Stimulated activated CD4-positive, alpha-beta T cell treated with anti-CD3 and anti-CD28 coated beads, Interleukin-12 subunit alpha, Interleukin-12 subunit beta, amount 100 ng/mL, for 4 hours (primary cell): ENCODE data around the gene PI3.
"Not testable (repeated sequence)": the region's sequence is repeated elsewhere in the genome, so short reads cannot be mapped to it uniquely, and the experiment has no call there.

Source experiments
- DNase-seq: peaks from one replicate; pipeline ENCODE4 v3.0.0-alpha.2; 2020

Gene PI3

GRCh38 chr20:45174434-45175364, at the start of gene PI3:
PI3 (plus strand) TSS chr20:45174902; CDS start chr20:45174923, 21 bp downstream.
- DNase-seq, result no peak

DNA sequence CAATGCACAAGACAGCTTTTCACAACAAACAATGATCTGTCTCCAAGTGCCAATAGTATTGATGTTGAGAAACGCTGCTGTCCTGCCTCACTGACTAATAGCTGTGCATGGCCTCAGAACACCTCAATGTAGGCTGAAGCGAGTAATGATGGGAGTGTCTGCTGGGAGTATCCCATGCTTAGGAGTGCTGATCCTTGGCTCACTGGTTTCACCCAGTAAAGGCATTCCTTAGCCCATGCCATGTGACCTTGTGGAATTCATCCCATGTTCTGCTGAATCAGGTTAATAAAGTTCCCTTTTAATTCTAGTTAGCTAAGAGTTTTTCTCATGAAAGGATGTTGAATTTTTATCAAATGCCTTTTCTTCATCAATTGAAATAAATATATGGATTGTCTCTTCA, 46.6 kb upstream of the PI3 start:
- no peak for DNase-seq

GRCh38 chr20:45136911-45137310, 37.8 kb upstream of the PI3 start:
- DNase-seq, result no peak

GRCh38 chr20:45138561-45139300, 36.0 kb upstream of the PI3 start:
- DNase-seq, result peak; percentile 48

DNA sequence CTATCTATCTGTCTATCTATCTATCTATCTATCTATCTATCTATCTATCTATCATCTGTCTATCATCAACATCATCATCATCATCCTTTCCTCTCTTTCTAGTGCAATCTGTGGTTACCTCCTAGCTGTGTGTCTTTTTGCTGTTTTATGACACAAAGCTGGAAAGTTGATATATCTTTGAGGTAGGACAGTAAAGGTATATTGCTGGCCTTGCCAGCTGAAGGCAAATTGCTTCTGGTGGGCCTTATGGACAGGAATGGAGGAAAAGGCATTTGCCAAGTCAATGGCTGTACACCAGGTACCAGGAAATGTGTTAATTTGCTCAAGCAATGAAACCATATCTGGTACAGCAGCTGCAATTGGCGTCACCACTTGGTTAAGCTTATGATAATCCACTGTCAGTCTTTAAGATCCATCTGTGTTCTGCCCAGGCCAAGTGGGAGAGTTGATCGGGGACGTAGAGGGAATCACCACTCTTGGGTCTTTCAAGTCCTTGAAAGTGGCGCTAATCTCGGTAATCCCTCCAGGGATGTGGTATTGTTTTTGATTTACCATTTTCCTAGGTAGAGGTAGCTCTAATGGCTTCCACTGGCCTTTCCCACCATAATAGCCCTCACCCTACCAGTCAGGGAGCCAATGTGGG, 34.8 kb upstream of the PI3 start:
- not testable (repeated sequence) for DNase-seq

GRCh38 chr20:45140836-45141235, 33.9 kb upstream of the PI3 start:
- no peak for DNase-seq

GRCh38 chr20:45149062-45149461, 25.6 kb upstream of the PI3 start:
- no peak for DNase-seq

DNA sequence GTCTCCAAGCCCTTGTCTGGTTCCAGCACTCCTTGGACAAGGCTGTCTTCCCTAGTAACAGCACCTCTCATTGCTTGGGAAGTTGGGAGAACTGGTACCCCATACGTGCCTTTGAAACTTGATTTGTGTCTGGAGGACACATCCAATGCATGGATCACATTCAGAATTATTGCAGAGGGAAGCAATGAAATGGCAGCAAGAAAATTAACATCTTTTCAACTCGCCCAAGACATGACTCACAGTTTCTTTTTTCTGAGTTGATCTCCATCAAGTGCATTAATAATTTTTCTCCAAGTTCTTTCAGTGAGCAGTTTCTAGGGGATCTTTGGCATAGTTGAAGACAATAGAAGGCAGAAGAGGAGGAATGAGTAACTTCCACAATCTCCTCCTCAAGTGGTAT, 22.3 kb upstream of the PI3 start:
- DNase-seq, result no peak

DNA sequence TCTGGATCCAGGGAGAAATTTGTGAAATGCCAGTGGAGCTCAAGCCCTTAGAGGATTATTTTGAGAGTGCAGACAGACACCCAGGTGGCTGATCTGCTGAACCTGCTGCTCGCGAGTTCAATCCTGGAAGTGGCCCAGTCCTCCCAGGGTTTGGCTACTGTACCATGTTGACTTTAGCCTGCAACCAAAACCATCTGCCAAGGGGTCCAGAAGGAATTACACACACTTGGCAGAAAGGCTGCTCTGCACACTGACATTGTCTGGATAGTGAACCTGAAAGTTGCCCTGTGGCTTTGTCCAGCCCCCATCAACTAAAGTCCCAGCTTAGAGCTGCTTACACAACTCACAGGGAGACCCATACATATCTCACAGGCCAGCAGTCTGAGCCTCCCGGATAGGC, 21.6 kb upstream of the PI3 start:
- DNase-seq, result no peak

- DNase-seq, result no peak
Observed at GRCh38 chr20:45153752-45154151, 20.9 kb upstream of the PI3 start.

DNA sequence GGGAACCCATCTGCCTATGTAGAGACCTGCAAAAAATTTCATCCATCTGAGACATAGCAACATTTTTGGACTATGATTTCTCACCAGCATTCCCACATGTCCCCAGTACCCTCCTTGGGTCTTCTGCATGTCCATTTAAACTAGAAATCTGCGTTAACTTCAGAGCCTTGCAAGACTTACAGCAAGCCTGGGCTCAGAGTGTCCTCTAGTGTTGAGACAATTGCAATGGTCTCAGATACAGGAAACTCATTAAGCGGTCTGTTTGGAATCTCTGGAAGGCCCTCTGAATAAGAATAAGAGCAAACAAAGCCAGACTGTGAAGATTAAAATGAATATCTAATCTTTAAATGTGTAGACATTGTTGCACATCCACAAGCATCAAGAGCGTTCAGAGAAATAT, 20.5 kb upstream of the PI3 start:
- DNase-seq, result no peak

- not testable (repeated sequence) for DNase-seq
Observed at GRCh38 chr20:45154794-45155193, 19.9 kb upstream of the PI3 start.

GRCh38 chr20:45156713-45157112, 18.0 kb upstream of the PI3 start:
- no peak for DNase-seq

- DNase-seq, result no peak
Observed at GRCh38 chr20:45157962-45158361, 16.7 kb upstream of the PI3 start.

- DNase-seq, result no peak
Observed at GRCh38 chr20:45163083-45163803, 11.5 kb upstream of the PI3 start.

DNA sequence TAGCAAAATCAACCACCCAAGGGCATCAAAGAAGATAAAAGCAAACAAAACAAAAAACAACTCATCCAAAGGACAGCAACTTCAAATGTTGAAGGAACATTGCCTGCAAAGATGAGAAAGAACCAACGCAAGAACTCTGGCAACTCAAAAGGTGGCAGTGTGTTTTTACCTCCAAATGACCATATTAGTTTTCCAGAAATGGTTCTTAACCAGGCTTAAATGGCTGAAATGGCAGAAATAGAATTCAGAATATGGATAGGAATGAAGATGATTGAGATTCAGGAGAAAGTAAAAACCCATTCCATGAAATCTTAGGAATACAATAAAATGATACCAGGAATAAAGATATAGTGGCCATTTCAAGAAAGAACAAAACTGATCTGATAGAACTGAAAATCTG, 9.8 kb upstream of the PI3 start:
- DNase-seq, result no peak

GRCh38 chr20:45173522-45173921, 1.2 kb upstream of the PI3 start:
- no peak for DNase-seq

GRCh38 chr20:45176526-45177267, 2.0 kb downstream of the PI3 start:
- DNase-seq, result no peak

GRCh38 chr20:45179166-45179565, 4.5 kb downstream of the PI3 start:
- no peak for DNase-seq

GRCh38 chr20:45181639-45182038, 6.9 kb downstream of the PI3 start:
- no peak for DNase-seq

- DNase-seq, result no peak
Observed at GRCh38 chr20:45183084-45183483, 8.4 kb downstream of the PI3 start.

- DNase-seq, result no peak
Observed at GRCh38 chr20:45187693-45188092, 13.0 kb downstream of the PI3 start.
